Liver (tissue), 3 donors: ENCODE data around the gene GXYLT1.

ENCODE experiments used
- GABPA ChIP-seq, 2 donors: IDR thresholded peaks in 1 of 2; conservative IDR thresholded peaks in 1 of 2; 2 replicates each; pipeline ENCODE4 v1.6.1; 2016; ENCODE audit warnings: antibody characterized with exemption in 2 of 2, mild to moderate bottlenecking in 1 of 2, moderate library complexity in 1 of 2
- RAD21 ChIP-seq, 2 donors: IDR thresholded peaks; 2 replicates each; pipeline ENCODE4 v1.6.1; 2016; ENCODE audit warnings: antibody characterized with exemption in 2 of 2, mild to moderate bottlenecking in 2 of 2
- TF ChIP-seq, protein P1 (sequence below): fragments of 150-350 bp; IDR thresholded peaks from 2 replicates; pipeline ENCODE4 v1.5.1; 2017; ENCODE audit warnings: improper control_type of control experiment, low read depth, low read length; ENCODE audit not compliant: missing input control
- TF ChIP-seq, protein P2 (sequence below): IDR thresholded peaks from 2 replicates; pipeline ENCODE4 v1.6.1; 2016; ENCODE audit warnings: antibody characterized with exemption
- TF ChIP-seq, protein P3 (sequence below): IDR thresholded peaks from 2 replicates; pipeline ENCODE4 v1.6.1; 2016; ENCODE audit warnings: antibody characterized with exemption, mild to moderate bottlenecking
- donor health status: healthy.
- donor health status: healthy.

- TF ChIP-seq, protein P1, sequence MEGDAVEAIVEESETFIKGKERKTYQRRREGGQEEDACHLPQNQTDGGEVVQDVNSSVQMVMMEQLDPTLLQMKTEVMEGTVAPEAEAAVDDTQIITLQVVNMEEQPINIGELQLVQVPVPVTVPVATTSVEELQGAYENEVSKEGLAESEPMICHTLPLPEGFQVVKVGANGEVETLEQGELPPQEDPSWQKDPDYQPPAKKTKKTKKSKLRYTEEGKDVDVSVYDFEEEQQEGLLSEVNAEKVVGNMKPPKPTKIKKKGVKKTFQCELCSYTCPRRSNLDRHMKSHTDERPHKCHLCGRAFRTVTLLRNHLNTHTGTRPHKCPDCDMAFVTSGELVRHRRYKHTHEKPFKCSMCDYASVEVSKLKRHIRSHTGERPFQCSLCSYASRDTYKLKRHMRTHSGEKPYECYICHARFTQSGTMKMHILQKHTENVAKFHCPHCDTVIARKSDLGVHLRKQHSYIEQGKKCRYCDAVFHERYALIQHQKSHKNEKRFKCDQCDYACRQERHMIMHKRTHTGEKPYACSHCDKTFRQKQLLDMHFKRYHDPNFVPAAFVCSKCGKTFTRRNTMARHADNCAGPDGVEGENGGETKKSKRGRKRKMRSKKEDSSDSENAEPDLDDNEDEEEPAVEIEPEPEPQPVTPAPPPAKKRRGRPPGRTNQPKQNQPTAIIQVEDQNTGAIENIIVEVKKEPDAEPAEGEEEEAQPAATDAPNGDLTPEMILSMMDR: peak; percentile 95
- TF ChIP-seq, protein P2, sequence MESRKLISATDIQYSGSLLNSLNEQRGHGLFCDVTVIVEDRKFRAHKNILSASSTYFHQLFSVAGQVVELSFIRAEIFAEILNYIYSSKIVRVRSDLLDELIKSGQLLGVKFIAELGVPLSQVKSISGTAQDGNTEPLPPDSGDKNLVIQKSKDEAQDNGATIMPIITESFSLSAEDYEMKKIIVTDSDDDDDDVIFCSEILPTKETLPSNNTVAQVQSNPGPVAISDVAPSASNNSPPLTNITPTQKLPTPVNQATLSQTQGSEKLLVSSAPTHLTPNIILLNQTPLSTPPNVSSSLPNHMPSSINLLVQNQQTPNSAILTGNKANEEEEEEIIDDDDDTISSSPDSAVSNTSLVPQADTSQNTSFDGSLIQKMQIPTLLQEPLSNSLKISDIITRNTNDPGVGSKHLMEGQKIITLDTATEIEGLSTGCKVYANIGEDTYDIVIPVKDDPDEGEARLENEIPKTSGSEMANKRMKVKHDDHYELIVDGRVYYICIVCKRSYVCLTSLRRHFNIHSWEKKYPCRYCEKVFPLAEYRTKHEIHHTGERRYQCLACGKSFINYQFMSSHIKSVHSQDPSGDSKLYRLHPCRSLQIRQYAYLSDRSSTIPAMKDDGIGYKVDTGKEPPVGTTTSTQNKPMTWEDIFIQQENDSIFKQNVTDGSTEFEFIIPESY: no peak
- TF ChIP-seq GABPA (IDR thresholded peaks at IDR 0.05 in 1 of 2, conservative IDR thresholded peaks at IDR 0.05 in 1 of 2) (no peak), RAD21 (IDR thresholded peaks at IDR 0.05) (peak; percentile 99)
- TF ChIP-seq, protein P3, sequence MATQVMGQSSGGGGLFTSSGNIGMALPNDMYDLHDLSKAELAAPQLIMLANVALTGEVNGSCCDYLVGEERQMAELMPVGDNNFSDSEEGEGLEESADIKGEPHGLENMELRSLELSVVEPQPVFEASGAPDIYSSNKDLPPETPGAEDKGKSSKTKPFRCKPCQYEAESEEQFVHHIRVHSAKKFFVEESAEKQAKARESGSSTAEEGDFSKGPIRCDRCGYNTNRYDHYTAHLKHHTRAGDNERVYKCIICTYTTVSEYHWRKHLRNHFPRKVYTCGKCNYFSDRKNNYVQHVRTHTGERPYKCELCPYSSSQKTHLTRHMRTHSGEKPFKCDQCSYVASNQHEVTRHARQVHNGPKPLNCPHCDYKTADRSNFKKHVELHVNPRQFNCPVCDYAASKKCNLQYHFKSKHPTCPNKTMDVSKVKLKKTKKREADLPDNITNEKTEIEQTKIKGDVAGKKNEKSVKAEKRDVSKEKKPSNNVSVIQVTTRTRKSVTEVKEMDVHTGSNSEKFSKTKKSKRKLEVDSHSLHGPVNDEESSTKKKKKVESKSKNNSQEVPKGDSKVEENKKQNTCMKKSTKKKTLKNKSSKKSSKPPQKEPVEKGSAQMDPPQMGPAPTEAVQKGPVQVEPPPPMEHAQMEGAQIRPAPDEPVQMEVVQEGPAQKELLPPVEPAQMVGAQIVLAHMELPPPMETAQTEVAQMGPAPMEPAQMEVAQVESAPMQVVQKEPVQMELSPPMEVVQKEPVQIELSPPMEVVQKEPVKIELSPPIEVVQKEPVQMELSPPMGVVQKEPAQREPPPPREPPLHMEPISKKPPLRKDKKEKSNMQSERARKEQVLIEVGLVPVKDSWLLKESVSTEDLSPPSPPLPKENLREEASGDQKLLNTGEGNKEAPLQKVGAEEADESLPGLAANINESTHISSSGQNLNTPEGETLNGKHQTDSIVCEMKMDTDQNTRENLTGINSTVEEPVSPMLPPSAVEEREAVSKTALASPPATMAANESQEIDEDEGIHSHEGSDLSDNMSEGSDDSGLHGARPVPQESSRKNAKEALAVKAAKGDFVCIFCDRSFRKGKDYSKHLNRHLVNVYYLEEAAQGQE: no peak
These were observed 15.0 kb downstream of the GXYLT1 start for GRCh38 chr12:42129595-42130204.
